ENCODE measurements around the gene PEX7.
"Not testable (repeated sequence)": the region's sequence is repeated elsewhere in the genome, so short reads cannot be mapped to it uniquely, and the experiment has no call there.

PEX7 gene

GRCh38 chr6:136840276-136841001 lies 18.0 kb downstream of the PEX7 start:
- no peak for DNase-seq (ENCODE audit: low read depth in 2 of 3, low spot score in 2 of 3)

GRCh38 chr6:136843210-136843609 lies 20.8 kb downstream of the PEX7 start:
- no peak for DNase-seq (ENCODE audit: low read depth in 2 of 3, low spot score in 2 of 3)

GRCh38 chr6:136846046-136846445 lies 23.7 kb downstream of the PEX7 start:
- DNase-seq (ENCODE audit: low read depth in 2 of 3, low spot score in 2 of 3), result peak in 1 of 3 experiments; percentile 4

GRCh38 chr6:136846477-136846876 lies 24.1 kb downstream of the PEX7 start:
- not testable (repeated sequence) for DNase-seq (ENCODE audit: low read depth in 2 of 3, low spot score in 2 of 3)

GRCh38 chr6:136849979-136850563 lies 27.7 kb downstream of the PEX7 start:
- DNase-seq (ENCODE audit: low read depth in 2 of 3, low spot score in 2 of 3), result not testable (repeated sequence)

GRCh38 chr6:136859430-136859829 lies 37.0 kb downstream of the PEX7 start:
- no peak for DNase-seq (ENCODE audit: low read depth in 2 of 3, low spot score in 2 of 3)

- DNase-seq (ENCODE audit: low read depth in 2 of 3, low spot score in 2 of 3), result no peak
Measured at GRCh38 chr6:136860043-136860442, 37.7 kb downstream of the PEX7 start.

GRCh38 chr6:136862662-136863061 lies 40.3 kb downstream of the PEX7 start:
- no peak for DNase-seq (ENCODE audit: low read depth in 2 of 3, low spot score in 2 of 3)

- DNase-seq (ENCODE audit: low read depth in 2 of 3, low spot score in 2 of 3), result no peak
Measured at GRCh38 chr6:136863752-136864151, 41.4 kb downstream of the PEX7 start.

GRCh38 chr6:136864676-136865075 lies 42.3 kb downstream of the PEX7 start:
- DNase-seq (ENCODE audit: low read depth in 2 of 3, low spot score in 2 of 3), result no peak

- no peak for DNase-seq (ENCODE audit: low read depth in 2 of 3, low spot score in 2 of 3)
Measured at GRCh38 chr6:136866872-136867416, 44.6 kb downstream of the PEX7 start.

GRCh38 chr6:136869451-136869850 lies 47.1 kb downstream of the PEX7 start:
- DNase-seq (ENCODE audit: low read depth in 2 of 3, low spot score in 2 of 3), result no peak

- no peak for DNase-seq (ENCODE audit: low read depth in 2 of 3, low spot score in 2 of 3)
Measured at GRCh38 chr6:136873748-136874147, 51.4 kb downstream of the PEX7 start.

- not testable (repeated sequence) for DNase-seq (ENCODE audit: low read depth in 2 of 3, low spot score in 2 of 3)
Measured at GRCh38 chr6:136876469-136876868, 54.1 kb downstream of the PEX7 start.

GRCh38 chr6:136880748-136881460 lies 58.5 kb downstream of the PEX7 start:
- no peak for DNase-seq (ENCODE audit: low read depth in 2 of 3, low spot score in 2 of 3)

GRCh38 chr6:136886091-136886490 lies 63.7 kb downstream of the PEX7 start:
- DNase-seq (ENCODE audit: low read depth in 2 of 3, low spot score in 2 of 3), result no peak

- no peak for DNase-seq (ENCODE audit: low read depth in 2 of 3, low spot score in 2 of 3)
Measured at GRCh38 chr6:136887953-136888352, 65.6 kb downstream of the PEX7 start.

GRCh38 chr6:136889271-136890193 lies 67.1 kb downstream of the PEX7 start:
- no peak for DNase-seq (ENCODE audit: low read depth in 2 of 3, low spot score in 2 of 3)

- no peak for DNase-seq (ENCODE audit: low read depth in 2 of 3, low spot score in 2 of 3)
Measured at GRCh38 chr6:136890194-136890839, 67.9 kb downstream of the PEX7 start.

- DNase-seq (ENCODE audit: low read depth in 2 of 3, low spot score in 2 of 3), result no peak
Measured at GRCh38 chr6:136890986-136891385, 68.6 kb downstream of the PEX7 start.
